Aorta (tissue), 5 donors: ENCODE results near the gene RHCE. TPM values are rescaled to one million over a fixed set of nuclear protein-coding genes. Genes with fewer than 3 reads are reported as not detected.
"Not testable (repeated sequence)": the region's sequence is repeated elsewhere in the genome, so short reads cannot be mapped to it uniquely, and the experiment has no call there.

Source experiments
- ATAC-seq: fragments of 200-7000 bp; cut with Tn5 transposase; one replicate; pipeline ENCODE4 v1.9.1; 2022; ENCODE audit warnings: moderate library complexity; ENCODE audit not compliant: low FRiP score
- DNase-seq, 2 donors: peaks; one replicate each; pipeline ENCODE4 v3.0.0-alpha.2; 2020
- H3K27ac ChIP-seq, 2 donors: one replicate each; pipeline ENCODE4 v1.5.1; 2013; ENCODE audit warnings: low read length in 2 of 2, mild to moderate bottlenecking in 2 of 2, moderate library complexity in 2 of 2, control low read depth in 1 of 2, inconsistent platforms in 1 of 2, low read depth in 1 of 2
- H3K27me3 ChIP-seq, 2 donors: one replicate each; pipeline ENCODE4 v1.6.1; 2013; ENCODE audit warnings: control low read depth in 1 of 2, low read length in 1 of 2, mild to moderate bottlenecking in 1 of 2, moderate library complexity in 1 of 2; ENCODE audit not compliant: insufficient read depth in 2 of 2, control insufficient read depth in 1 of 2
- H3K36me3 ChIP-seq, 2 donors: one replicate each; pipeline ENCODE4 v1.6.1; 2013; ENCODE audit warnings: control low read depth in 1 of 2, low read length in 1 of 2, mild to moderate bottlenecking in 1 of 2; ENCODE audit not compliant: insufficient read depth in 2 of 2, control insufficient read depth in 1 of 2
- H3K4me1 ChIP-seq, 2 donors: one replicate each; pipeline ENCODE4 v1.6.1; 2013; ENCODE audit warnings: low read length in 2 of 2, control low read depth in 1 of 2, mild to moderate bottlenecking in 1 of 2, moderate library complexity in 1 of 2; ENCODE audit not compliant: insufficient read depth in 2 of 2, control insufficient read depth in 1 of 2
- H3K4me3 ChIP-seq, 2 donors: one replicate each; pipeline ENCODE4 v1.5.1; 2013; ENCODE audit warnings: low read length in 2 of 2, control low read depth in 1 of 2, mild to moderate bottlenecking in 1 of 2
- H3K9me3 ChIP-seq: one replicate; pipeline ENCODE4 v1.6.1; 2013; ENCODE audit warnings: mild to moderate bottlenecking, low read length; ENCODE audit not compliant: control insufficient read depth
- WGBS, 2 donors: extraction: QIAGEN DNeasy Blood & Tissue Kit; methylation state at CpG; one replicate each; pipeline ENCODE4 v1.1.7; 2013; 5-methylcytosine and 5-hydroxymethylcytosine counted together
- intact Hi-C, 2 donors: fragments of 100-400 bp; cut with DNase I; formaldehyde crosslinking; loops; one replicate each; pipeline versions ENCODE4 v1.14.2 to v1.15.0; 2022
- polyA plus RNA-seq, 2 donors: library from polyadenylated mRNA; stranded (reverse); fragments of 200-250 nt; gene quantifications; one replicate each; pipeline ENCODE4 v1.2.3, GENCODE V29; 2013
- total RNA-seq, 2 donors: library from RNA; stranded (reverse); fragmentation: NEBNext Ultra II Directional; extraction: Animal tissue kit (Norgen Biotek cat#: 25700); gene quantifications; one replicate each; pipeline ENCODE4 v1.2.1, GENCODE V29; 2021
- donor health status: healthy with polysubstance abuse.
- donor health status: Bipolar disorder and iron deficiency.
- donor health status: DM: no; HTN: no; CAD: no.
- donor health status: DM: no; HTN: no; CAD: no.
- donor health status: DM: yes; HTN: yes; CAD: no.

The RHCE gene
- total and polyA plus RNA-seq, 4 donors = 0.69 TPM; not detected in 3

- H3K27me3 ChIP-seq, H3K4me1 ChIP-seq, H3K4me3 ChIP-seq, H3K27ac ChIP-seq, H3K36me3 ChIP-seq, DNase-seq, ATAC-seq, H3K9me3 ChIP-seq, intact Hi-C loops: not testable (repeated sequence)
- 86 to 93% methylated on average over 1 to 3 of the region's 6 CpGs for WGBS, 2 donors
Observed at GRCh38 chr1:25414157-25414556, 6.5 kb downstream of the RHCE start.

- intact Hi-C loops = not testable (repeated sequence)
Observed at GRCh38 chr1:25412872-25413623, 7.6 kb downstream of the RHCE start.

GRCh38 chr1:25409641-25410427, 10.8 kb downstream of the RHCE start:
- H3K27ac ChIP-seq, DNase-seq, H3K36me3 ChIP-seq, ATAC-seq, H3K9me3 ChIP-seq, H3K4me1 ChIP-seq, H3K4me3 ChIP-seq, H3K27me3 ChIP-seq: not testable (repeated sequence)
- 89 to 95% methylated on average over 8 to 10 of the region's 10 CpGs for WGBS, 2 donors
- intact Hi-C loops = loop anchor here in 1 of 2 donors (10.0 kb wide), 1 partner anchor 125 kb away; no protein-coding TSS in a partner anchor

More at GRCh38 chr1:25412872-25413623, 7.6 kb downstream of the RHCE start:
- DNase-seq, H3K9me3 ChIP-seq, H3K4me3 ChIP-seq, H3K4me1 ChIP-seq, H3K27me3 ChIP-seq, H3K27ac ChIP-seq, ATAC-seq, H3K36me3 ChIP-seq: not testable (repeated sequence)
- 93 to 95% methylated on average over 13 of the region's 14 CpGs for WGBS, 2 donors

- H3K27me3 ChIP-seq, ATAC-seq, DNase-seq, H3K9me3 ChIP-seq, H3K4me1 ChIP-seq, H3K4me3 ChIP-seq, H3K36me3 ChIP-seq, H3K27ac ChIP-seq: not testable (repeated sequence)
- intact Hi-C loops = loop anchor here in 1 of 2 donors (10.0 kb wide), 1 partner anchor 121 kb away; no protein-coding TSS in a partner anchor
- WGBS, 2 donors = 54 to 81% methylated on average over 3 to 9 of the region's 12 CpGs
Observed at GRCh38 chr1:25405731-25406305, 14.8 kb downstream of the RHCE start.

- intact Hi-C loops = loop anchor here (2.0 to 10.0 kb wide), 4 partner anchors 118 to 409 kb away; no protein-coding TSS in a partner anchor
- WGBS, 2 donors = 11 to 14% methylated on average over 6 of the region's 8 CpGs
- not testable (repeated sequence) for H3K27ac ChIP-seq, H3K27me3 ChIP-seq, H3K9me3 ChIP-seq, H3K36me3 ChIP-seq, DNase-seq, H3K4me3 ChIP-seq, H3K4me1 ChIP-seq
- peak; percentile 65 for ATAC-seq
Observed at GRCh38 chr1:25402947-25403803, 17.4 kb downstream of the RHCE start.

- H3K4me1 ChIP-seq, ATAC-seq, DNase-seq, H3K36me3 ChIP-seq, H3K4me3 ChIP-seq, intact Hi-C loops, H3K27me3 ChIP-seq, H3K9me3 ChIP-seq, H3K27ac ChIP-seq: not testable (repeated sequence)
- no CpG with 5 or more reads among the region's 2 CpGs for WGBS, 2 donors
Observed at GRCh38 chr1:25398079-25398478, 22.5 kb downstream of the RHCE start.

- 76 to 87% methylated on average over 2 to 5 of the region's 10 CpGs for WGBS, 2 donors
- H3K36me3 ChIP-seq, H3K27me3 ChIP-seq, DNase-seq, H3K4me1 ChIP-seq, H3K4me3 ChIP-seq, intact Hi-C loops, H3K9me3 ChIP-seq, H3K27ac ChIP-seq: not testable (repeated sequence)
- peak; percentile 48 for ATAC-seq
Observed at GRCh38 chr1:25397549-25397948, 23.1 kb downstream of the RHCE start.

GRCh38 chr1:25392841-25393240, 27.8 kb downstream of the RHCE start:
- no peaks in the 10 kb centered on the region for H3K9me3 ChIP-seq
- DNase-seq (no peak), ATAC-seq (no peak)
- WGBS, 2 donors = 92% methylated on average over 6 of the region's 6 CpGs
- intact Hi-C loops = no loop called here
- no peaks in the 10 kb centered on the region for H3K27me3 ChIP-seq
- H3K4me1 ChIP-seq = no peaks in the 10 kb centered on the region
- H3K27ac ChIP-seq = no peak overlapping the region
- H3K4me3 ChIP-seq = no peak overlapping the region
- no peaks in the 10 kb centered on the region for H3K36me3 ChIP-seq
